ENCODE measurements around the gene EEA1.
"Not testable (repeated sequence)": the region's sequence is repeated elsewhere in the genome, so short reads cannot be mapped to it uniquely, and the experiment has no call there.

Gene EEA1

GRCh38 chr12:92796650-92797049 lies 132.4 kb downstream of the EEA1 start:
- no peak for DNase-seq (ENCODE audit: low read depth)

- DNase-seq (ENCODE audit: low read depth), result no peak
Observed at GRCh38 chr12:92794814-92795213, 134.3 kb downstream of the EEA1 start.

DNA sequence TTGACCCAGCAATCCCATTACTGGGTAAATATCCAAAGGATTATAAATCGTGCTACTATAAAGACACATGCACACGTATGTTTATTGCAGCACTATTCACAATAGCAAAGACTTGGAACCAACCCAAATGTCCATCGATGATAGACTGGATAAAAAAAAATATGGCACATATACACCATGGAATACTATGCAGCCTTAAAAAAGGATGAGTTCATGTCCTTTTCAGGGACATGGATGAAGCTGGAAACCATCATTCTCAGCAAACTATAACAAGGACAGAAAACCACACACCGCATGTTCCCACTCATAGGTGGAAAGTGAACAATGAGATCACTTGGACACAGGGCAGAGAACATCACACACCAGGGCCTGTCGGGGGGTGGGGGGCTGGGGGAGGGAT lies 134.7 kb downstream of the EEA1 start:
- not testable (repeated sequence) for DNase-seq (ENCODE audit: low read depth)

DNA sequence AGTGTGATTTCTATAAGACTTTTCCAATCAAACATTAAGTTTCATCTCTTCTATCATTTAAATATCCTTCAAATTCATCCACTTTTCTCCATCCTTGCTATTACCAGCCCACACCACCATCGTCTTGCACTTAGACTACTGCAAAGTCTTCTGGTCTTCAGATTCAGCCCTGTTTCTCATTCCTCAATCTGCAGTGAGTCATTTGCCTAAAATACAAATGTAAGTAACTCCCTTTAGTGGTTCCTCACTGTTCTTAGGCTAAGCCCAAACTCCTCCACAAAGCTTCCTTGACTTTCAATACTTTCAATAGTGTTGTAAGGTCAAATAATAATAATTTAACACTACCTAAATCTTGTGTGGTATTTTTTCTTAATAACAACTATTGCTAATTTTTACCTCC lies 143.1 kb downstream of the EEA1 start:
- DNase-seq (ENCODE audit: low read depth), result peak; percentile 16

DNA sequence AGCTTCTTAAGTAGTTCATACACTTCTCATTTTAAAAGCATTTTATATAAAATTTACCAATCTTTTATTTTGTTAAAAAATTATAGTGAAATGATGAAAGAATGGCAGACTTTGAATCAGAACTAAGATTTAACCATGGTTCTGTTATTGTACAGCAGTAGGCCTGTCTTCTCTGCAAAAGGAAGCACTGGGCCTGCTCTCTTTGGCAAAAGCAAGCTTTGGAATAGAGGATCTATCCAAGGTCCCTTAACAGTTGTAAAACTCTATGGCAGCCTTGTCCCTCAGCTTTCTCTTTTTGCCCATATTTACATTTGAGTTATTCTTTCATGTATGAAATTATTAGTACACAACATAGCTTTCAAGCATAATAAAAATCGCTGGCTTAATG lies 143.5 kb downstream of the EEA1 start:
- no peak for DNase-seq (ENCODE audit: low read depth)

DNA sequence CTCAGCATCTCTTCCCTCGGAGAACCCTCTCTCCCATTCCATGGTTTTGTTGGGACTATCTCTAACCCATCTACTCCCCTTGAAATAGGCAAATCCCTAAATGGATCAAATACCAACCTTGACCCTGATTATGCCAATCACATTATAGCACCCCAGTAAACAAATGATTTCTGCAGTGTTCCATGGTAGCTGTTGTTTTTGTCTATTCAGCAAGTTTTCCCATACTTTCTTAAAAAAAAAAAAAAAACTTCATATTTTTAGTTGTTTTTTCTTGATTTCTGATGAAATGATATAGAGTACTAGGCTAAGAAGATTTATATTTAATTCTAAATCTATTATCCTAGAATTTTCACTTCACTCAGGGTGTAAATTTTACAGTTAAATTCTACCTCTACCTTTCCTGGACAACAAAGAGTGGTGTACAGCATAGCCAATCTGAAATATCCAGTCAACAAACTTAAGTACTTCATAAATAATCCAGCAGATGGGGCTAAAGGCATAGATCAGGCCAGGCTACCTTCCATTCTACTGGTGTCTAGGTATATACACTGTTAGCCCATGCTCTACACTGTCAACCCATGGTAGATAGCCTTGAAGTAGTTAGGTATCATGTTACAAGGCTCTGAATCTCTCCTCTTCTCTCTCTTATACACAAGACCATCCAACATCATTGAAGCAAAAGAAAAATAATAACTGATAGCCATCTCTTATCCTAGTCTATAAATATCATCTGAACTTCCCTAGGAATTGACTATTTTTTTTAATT lies 144.1 kb downstream of the EEA1 start:
- DNase-seq (ENCODE audit: low read depth), result peak; percentile 62

DNA sequence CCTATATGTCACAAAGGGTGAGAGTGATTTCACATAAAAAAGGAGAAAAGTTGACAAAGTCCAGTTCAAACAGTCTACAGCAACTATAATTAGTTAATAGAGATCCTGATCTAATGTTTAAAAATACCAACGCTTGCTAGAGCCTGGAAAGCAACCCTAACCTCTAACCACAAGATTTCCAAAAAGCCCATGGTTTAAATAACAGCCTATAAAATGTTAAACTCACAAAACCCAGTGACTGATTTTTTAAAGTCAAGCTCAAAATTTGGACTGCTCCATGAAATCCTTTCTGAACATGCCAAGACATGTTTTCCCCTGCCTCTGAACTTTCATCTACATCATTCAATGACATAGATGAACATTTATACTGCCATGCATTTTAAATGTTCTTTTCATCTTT lies 144.7 kb downstream of the EEA1 start:
- DNase-seq (ENCODE audit: low read depth), result no peak

DNA sequence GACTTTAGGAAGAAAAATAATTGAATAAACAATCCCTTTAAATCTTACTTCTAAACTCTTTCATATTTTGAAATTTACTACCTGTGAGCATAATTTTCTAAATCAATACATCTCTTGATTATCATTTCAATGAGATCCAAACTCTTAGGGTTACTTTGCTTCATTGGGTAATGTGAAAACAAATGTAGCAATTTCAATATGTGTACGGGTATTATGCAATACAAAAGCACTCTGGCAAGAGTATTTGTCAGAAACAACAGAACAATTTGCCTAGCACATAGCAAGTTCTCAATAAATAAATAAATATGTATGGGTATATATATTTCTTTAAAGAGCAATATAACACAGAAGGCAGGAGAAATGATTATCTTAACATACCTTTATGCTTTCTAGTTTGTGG lies 149.2 kb downstream of the EEA1 start:
- DNase-seq (ENCODE audit: low read depth), result peak; percentile 24

DNA sequence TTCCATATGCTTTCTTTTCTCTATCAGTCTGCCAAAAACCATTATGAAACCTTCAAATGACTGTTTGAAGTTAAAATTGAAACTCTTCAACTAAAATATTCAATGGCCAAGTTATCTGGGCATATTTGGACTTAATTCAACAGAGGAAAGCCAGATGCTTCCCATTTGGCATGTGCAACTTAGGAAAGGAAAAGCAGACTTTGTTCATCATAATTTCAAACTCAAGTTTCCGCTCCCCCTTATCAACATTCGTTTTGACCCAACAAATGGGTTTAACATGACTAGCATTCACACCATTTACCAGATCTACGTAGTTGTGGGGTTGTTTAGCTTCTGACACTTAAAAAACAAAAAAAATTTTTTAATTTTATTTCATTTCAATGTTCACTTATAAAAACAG lies 150.6 kb downstream of the EEA1 start:
- no peak for DNase-seq (ENCODE audit: low read depth)

DNA sequence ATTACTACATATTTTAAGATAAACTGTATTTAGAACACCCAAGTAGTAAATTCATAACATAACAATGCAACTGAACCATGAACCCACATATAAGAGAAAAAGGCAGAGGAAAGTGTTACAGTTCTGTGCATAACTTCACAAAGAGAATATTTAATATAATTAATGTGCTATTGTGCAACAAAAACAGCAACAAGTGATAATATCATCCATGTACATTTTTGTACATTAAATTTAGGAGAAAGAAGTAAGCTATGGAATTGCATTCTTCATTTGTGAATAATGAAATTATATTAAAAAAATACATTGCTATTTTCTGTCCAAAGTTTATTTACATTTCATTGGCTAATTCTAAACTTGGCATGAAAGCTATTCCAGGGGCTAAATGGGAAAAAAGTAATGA lies 153.7 kb downstream of the EEA1 start:
- no peak for DNase-seq (ENCODE audit: low read depth)

GRCh38 chr12:92771001-92771400 lies 158.1 kb downstream of the EEA1 start:
- DNase-seq (ENCODE audit: low read depth), result no peak

DNA sequence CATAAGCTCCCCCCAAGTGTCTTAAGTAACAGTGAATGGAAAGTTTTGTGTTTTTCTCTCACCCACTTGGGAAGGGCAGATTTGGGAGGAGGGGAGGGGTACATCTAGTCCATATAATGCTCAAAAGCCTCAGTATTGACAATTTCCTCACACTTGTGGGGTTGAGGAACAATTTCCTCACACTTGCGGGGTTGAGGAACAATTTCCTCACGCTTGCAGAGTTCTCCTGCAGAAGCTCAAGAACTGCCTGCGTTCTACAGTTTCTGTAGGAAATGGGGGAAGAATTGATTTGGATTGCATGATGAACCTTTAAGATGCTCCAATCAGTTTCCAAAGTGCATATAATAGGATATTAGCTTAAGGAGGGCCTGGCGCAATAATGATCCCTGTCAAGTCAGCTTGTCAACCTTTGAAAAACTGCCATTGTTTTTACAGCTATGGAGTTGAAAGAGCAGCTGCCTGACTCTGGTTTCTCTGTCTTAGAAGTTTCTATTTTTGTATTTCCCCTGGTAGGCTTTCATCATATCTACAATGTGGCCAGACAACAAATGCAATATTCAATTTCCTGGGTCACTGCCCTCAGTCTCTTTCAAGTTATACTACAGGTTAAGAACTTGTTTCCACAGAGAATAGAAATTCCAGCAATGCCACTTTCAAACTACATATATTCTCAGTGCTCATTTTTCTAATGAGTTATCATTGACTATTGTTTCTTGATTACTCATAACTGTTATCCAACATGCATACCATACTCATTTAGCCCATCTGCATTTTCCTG lies 159.8 kb downstream of the EEA1 start:
- DNase-seq (ENCODE audit: low read depth), result no peak

- no peak for DNase-seq (ENCODE audit: low read depth)
Observed at GRCh38 chr12:92765871-92766270, 163.2 kb downstream of the EEA1 start.

GRCh38 chr12:92764831-92765230 lies 164.3 kb downstream of the EEA1 start:
- DNase-seq (ENCODE audit: low read depth), result no peak

- DNase-seq (ENCODE audit: low read depth), result no peak
Observed at GRCh38 chr12:92762773-92763172, 166.3 kb downstream of the EEA1 start.

- DNase-seq (ENCODE audit: low read depth), result peak; percentile 68
Observed at GRCh38 chr12:92759634-92760268, 169.3 kb downstream of the EEA1 start.

- DNase-seq (ENCODE audit: low read depth), result no peak
Observed at GRCh38 chr12:92757597-92758121, 171.4 kb downstream of the EEA1 start.

DNA sequence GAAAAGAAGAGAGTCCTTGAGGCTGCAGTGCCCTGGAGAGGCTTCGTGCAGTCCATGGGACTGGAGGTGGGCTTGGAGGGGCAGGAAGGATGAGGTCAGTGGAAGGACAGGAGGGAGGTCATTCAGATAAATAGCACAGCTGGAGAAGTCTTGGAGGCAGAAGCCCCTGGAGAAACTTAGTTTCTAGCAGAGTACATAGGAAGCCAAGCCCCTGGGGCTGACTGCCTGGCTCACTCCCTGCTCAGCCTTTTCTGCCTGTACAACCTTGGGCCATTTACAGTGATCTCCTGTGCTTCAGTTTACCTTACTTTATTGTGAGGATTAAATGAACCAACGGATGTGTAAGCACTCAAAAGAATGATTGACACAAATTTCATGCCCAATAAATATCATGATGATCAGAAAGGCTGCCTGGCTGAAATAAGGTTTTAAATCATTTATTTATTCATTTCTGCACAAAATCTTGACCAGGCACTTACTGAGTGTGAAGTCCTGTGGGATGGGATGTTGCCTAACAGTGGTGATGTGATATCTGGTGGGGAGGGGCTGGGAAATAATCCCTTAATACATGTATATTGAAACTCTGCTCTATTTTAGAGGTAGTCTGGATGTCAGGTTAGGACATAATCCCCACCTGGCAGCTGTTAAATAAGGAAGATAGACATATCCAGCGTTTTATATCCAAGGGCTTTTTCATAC lies 172.0 kb downstream of the EEA1 start:
- no peak for DNase-seq (ENCODE audit: low read depth)

DNA sequence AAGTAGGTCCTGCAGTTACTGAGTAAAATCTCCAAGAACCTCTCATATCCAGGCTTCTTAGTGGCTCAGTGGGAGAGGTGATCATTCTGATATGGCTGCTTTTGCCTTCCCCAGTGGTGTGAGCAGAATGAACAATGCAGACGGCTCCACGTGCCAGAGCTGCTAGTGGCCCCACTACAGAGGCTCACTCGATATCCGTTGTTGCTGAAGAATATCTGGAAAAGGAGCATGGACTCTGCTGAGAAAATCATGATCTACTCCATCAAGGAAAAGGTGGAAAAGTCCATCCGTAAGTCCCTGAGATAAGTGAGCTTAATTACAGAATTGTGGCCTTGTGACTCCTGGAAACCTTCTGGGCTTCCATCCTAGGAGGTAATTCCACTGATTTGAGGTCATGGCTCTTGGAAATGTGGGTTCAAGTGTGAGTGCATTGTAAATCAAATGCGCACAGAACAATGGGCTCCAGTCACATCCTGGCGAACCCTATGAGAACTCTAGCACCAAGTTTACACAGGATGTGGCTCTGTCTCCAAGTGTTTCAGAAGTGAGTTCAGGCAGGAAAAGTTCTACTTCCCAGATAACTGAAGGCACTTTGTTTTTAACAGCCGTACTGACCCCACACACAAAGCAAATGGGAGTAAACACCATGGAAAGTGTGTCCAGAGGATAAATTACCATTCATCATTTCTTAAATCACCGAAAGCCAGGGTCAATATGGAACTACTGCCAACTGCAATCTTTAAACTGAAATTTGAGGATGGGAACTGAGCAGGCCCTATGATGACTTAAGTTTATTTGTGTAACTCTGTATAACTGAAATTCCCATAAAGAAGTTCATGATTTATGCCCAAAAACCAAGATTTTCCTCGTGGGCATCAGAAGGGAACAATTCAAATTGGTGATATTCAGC lies 174.9 kb downstream of the EEA1 start:
- DNase-seq (ENCODE audit: low read depth), result no peak

DNA sequence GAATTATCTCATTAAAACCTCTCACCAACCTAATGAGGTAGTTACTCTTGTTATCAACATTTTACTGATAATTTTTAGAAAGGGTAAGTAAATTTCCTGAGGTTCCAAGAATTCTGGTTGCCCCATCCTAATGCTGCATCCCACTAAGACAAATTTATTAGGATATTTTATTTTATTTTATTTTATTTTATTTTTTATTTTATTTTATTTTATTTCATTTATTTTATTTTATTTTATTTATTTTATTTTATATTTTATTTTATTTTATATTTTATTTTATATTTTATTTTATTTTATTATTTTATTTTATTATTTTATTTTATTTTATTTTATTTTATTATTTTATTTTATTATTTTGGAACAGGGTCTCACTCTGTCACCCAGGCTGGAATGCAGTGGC lies 179.4 kb downstream of the EEA1 start:
- not testable (repeated sequence) for DNase-seq (ENCODE audit: low read depth)

- DNase-seq (ENCODE audit: low read depth), result no peak
Observed at GRCh38 chr12:92747151-92747550, 181.9 kb downstream of the EEA1 start.
